Neural progenitor cell (in vitro differentiated cells): Measurements from ENCODE around the gene C1QTNF1.

Source experiments
- EZH2 ChIP-seq: fragments of 200-600 bp; sonication (generic); IDR thresholded peaks from 2 replicates; pipeline ENCODE4 v1.6.1; 2017; ENCODE audit warnings: antibody characterized with exemption, mild to moderate bottlenecking, moderate library complexity
- TF ChIP-seq, protein P1 (sequence below): fragments of 200-600 bp; sonication (generic); IDR thresholded peaks from 2 replicates; pipeline ENCODE4 v1.5.1; 2017; ENCODE audit warnings: antibody characterized with exemption, mild to moderate bottlenecking

DNA sequence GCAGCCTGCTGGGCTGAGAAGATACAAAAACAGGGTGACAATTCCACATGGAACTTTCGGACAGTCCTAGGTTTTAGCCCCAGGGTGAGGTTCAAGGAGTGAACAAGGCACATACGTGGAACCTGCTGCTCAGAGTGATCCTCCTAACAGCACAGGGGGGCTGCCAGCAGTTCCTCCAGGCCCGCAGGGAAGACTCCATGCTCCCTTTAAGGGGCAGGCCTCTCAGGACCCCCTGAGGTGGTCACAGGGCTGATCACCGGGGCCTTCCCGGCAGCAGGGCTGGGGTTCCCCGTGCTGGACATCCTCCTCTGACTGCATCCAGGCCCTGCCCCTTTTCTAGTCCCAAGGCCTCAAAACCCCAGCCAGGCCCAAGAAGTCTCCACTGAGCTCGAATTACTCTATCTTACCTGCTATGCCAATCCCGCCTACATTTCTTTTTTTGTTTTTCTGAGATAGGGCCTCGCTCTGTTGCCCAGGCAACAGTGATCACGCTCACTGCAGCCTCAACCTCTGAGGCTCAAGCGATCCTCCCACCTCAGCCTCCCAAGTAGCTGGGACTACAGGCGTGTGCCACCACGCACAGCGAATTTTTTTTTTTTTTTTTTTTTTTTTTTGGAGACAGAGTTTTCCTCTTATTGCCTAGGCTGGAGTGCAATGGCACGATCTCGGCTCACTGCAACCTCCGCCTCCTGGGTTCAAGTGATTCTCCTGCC, 24.8 kb upstream of the C1QTNF1 start:
- TF ChIP-seq, protein P1, sequence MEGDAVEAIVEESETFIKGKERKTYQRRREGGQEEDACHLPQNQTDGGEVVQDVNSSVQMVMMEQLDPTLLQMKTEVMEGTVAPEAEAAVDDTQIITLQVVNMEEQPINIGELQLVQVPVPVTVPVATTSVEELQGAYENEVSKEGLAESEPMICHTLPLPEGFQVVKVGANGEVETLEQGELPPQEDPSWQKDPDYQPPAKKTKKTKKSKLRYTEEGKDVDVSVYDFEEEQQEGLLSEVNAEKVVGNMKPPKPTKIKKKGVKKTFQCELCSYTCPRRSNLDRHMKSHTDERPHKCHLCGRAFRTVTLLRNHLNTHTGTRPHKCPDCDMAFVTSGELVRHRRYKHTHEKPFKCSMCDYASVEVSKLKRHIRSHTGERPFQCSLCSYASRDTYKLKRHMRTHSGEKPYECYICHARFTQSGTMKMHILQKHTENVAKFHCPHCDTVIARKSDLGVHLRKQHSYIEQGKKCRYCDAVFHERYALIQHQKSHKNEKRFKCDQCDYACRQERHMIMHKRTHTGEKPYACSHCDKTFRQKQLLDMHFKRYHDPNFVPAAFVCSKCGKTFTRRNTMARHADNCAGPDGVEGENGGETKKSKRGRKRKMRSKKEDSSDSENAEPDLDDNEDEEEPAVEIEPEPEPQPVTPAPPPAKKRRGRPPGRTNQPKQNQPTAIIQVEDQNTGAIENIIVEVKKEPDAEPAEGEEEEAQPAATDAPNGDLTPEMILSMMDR: no peak
- no peak for TF ChIP-seq EZH2
